ENCODE data around the gene NT5DC3.

The NT5DC3 gene

GRCh38 chr12:103748002-103748401 is 93.0 kb downstream of the NT5DC3 start:
- no peak for DNase-seq (ENCODE audit: low spot score)

DNA sequence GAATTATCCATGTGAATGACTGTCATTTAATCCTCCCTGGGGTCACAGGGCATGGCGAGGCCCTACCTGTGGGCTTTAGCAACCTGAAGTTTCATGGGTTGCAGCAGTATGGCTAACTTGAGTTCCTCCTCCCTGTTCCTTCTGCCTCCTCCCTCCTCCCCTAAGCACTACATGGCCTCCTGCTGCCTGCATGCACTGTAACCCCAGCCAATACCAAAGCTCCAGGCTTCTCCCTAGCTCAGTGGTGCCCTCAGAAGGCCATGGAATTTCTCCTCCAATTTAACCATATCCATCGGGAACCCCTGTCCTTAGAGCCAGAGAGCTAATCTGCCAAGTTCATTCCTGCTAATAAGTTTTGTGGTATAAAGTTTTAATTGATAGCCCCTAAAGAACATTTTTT is 95.1 kb downstream of the NT5DC3 start:
- no peak for DNase-seq (ENCODE audit: low spot score)

DNA sequence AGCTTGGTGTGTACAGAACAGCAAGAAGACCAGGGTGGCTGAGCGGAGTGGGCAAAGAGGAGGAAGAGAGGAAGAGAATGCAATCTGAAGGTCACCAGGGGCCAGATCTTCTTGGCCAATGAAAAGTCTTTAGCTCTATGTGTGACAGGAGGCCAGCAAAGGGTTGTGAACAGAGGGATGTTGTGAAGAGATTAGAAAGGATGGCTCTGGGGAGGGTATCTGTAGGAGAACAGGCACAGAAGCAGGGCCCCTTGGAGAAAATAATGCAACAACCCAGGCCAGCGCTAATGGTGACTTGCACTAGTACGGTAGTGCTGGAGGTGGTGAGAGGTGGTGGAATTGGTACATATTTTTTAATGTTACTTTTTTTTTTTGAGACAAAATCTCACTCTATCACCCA is 97.2 kb downstream of the NT5DC3 start:
- DNase-seq (ENCODE audit: low spot score), result no peak

DNA sequence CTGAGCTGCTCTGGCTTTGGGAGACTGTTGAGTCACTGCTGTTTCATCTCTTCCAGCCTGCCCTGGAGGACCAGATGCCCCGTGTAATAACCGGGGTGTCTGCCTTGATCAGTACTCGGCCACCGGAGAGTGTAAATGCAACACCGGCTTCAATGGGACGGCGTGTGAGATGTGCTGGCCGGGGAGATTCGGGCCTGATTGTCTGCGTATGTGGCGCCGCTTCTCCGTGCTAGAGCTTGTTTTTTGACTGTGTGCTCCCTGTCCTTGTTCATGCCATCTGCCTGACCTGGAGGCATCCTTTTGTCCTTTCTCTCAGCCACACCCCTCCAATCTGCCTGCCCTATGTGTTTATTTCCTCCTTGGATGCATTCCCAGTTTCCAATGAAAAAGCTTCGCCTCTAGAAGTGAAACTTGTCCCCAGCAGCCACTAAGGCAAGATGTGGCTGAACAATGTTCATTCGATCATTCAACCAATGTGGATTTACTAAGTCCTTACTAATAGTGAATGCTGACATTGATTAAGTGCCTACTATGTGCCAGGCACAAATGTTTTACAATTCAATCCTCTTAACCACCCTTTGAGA is 98.6 kb downstream of the NT5DC3 start:
- no peak for DNase-seq (ENCODE audit: low spot score)

- DNase-seq (ENCODE audit: low spot score), result no peak
Observed at GRCh38 chr12:103737881-103738280, 103.2 kb downstream of the NT5DC3 start.

GRCh38 chr12:103736572-103736971 is 104.5 kb downstream of the NT5DC3 start:
- no peak for DNase-seq (ENCODE audit: low spot score)

DNA sequence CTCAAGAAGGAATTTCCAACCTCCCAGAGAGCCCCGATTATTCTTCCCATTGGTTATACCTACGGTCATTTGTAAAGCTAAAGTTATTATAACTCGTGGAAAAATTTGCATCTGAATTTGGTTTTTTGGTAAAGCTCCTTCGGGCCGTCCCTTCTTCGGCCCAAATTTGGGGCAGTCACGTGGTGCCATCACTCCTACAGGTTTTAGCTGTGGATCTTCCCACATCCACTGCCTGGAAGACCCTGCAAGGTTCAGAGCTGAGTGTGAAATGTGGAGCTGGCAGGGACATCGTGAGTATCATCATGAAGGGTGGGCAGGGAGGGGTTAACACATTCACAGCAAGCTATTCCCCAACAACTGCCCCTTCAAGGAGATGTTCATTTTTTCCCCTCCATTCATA is 105.7 kb downstream of the NT5DC3 start:
- DNase-seq (ENCODE audit: low spot score), result no peak

DNA sequence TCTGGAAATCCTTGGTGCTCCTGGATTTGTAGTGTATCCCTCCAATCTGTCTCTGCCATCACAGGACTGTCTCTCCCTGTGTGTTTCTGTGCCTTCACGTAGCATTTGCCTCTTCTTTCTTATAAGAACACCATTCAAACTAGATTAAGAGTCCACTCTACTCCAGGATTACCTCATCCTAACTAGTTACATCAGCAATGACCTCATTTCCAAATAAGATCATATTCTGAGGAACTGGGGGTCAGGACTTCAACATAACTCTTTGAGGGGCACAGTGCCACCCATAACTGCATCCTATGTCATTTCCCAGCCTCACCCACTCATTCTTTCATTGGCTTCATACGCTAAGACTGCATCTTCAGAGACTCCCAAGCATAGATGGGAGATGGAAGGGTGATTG is 106.2 kb downstream of the NT5DC3 start:
- DNase-seq (ENCODE audit: low spot score), result no peak

DNA sequence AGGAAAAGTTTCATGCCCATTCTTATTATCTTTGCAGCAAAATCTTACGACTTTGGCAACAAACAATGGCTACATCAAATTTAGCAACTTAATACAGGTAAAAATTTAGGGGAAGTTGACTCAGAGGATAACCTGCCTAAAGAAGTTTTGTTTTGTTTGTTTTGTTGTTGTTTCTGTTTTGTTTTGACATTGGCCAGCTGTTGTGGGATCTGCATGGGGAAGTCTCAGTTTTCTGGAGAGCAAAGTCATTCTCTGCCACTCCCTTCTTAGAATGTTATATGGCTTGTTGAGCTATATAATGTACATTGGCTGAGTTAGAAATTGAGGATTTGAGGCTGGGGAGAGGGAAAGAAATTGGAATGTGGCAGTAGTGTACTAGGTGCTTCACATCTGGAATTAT is 109.5 kb downstream of the NT5DC3 start:
- no peak for DNase-seq (ENCODE audit: low spot score)

DNA sequence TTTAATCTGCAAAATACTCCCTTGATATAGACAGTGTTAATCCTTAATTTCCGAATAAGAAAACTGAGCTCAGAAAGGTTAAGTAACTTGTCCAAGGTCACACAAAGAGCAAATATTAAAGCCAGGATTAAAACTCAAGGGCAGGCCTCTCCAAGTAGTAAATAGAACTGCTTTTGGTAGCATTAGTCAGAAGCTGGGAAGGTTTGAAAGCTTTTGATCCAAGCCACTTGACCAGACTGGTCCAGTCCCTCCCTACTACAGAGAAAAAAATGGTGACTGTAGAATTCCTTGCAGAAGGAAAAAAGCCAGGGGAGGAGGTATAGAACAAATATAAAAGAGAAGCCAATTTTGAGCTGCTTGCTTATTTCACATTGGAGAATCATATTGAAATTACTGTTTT is 111.5 kb downstream of the NT5DC3 start:
- no peak for DNase-seq (ENCODE audit: low spot score)

DNA sequence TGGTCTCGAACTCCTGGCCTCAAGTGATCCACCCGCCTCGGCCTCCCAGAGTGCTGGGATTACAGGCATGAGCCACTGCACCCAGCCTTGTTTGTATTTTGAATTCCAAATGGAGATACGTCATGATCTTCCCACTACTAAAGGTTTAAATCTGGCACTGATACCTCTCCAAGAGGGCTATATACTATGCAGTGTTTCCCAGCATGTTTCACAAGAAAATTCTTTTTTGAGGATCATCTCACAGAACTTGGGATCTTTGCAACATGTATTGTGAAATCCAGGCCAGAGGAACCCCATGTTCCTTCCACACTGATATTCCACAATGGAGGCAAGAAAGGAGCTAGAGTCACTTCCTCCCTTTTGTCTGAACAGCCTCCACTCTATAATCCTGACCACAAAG is 112.7 kb downstream of the NT5DC3 start:
- no peak for DNase-seq (ENCODE audit: low spot score)

DNA sequence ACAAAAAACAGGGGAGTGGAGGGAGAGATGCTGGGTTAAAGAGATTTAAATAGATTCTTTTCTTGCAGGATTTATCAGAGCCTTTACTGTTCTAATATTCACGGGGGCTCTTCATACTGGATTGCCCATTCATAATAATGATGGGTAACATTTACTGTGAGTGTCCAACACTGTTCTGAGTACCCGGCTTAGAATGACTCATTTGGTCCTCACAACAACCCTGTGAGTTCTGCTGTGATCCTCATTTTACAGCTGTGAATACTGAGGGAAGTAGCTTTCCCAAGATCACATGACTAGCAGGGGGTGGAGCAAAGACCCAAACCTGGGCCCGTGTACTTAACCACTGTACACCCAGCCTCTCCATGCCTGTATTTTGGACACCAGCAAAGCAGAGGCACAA is 113.4 kb downstream of the NT5DC3 start:
- no peak for DNase-seq (ENCODE audit: low spot score)

GRCh38 chr12:103725398-103725797 is 115.6 kb downstream of the NT5DC3 start:
- DNase-seq (ENCODE audit: low spot score), result no peak

Measured in activated CD4-positive, alpha-beta T cell treated with anti-CD3 and anti-CD28 coated beads, Interleukin-2, Interleukin-4, amounts not matched to agents 100 ng/mL and 50 ng/mL, durations not matched to agents 16 hours and 8 hours (primary cell).